ENCODE results near the gene EIF4A3. TPM values are rescaled to one million over a fixed set of nuclear protein-coding genes. Genes with fewer than 3 reads are reported as not detected.

The EIF4A3 gene
- total and polyA plus RNA-seq, 9 of the 15 experiments (the other 6 are each of a cell fraction or from before 2014, with no cell fraction given), result 62.7 to 171 (median 127) TPM

GRCh38 chr17:80191865-80192661, 45.1 kb upstream of the EIF4A3 start:
- Histone ChIP-seq H3K36me3 (ENCODE audit: control insufficient read depth, insufficient read depth, low read length) (no peaks in the 10 kb centered on the region), H3K79me2 (ENCODE audit: control insufficient read depth, insufficient read depth, low read length) (no peaks in the 10 kb centered on the region), H2AFZ (ENCODE audit: low read depth, low read length) (no peak overlapping the region), H3K4me3 (no peak overlapping the region), H3K9me1 (ENCODE audit: control insufficient read depth, insufficient read depth, low read length) (no peaks in the 10 kb centered on the region), H3K27ac (ENCODE audit: extremely low read depth, low read depth, low read length) (no peak overlapping the region), H3K4me2 (ENCODE audit: insufficient read depth, low read length) (no peak overlapping the region), H4K20me1 (replicated peaks; ENCODE audit: control insufficient read depth, insufficient read depth, low read length) (no peaks in the 10 kb centered on the region), H3K9me3 (replicated peaks; ENCODE audit: control insufficient read depth, insufficient read depth, low read depth, low read length) (no peaks in the 10 kb centered on the region), H3K4me1 (replicated peaks in 1 of 2; ENCODE audit: control insufficient read depth in 2 of 2, insufficient read depth in 2 of 2, low read length in 2 of 2) (peaks cover 0 to 26% of the 10 kb centered on the region in 2 experiments; a peak in 3 of 5 replicates), H3K9ac (ENCODE audit: insufficient read depth in 1 of 2, low read depth in 2 of 2, low read length in 2 of 2) (no peak overlapping the region; a peak in 1 of 4 replicates), H3K27me3 (ENCODE audit: control insufficient read depth in 2 of 2, insufficient read depth in 2 of 2, low read length in 2 of 2) (peaks cover 68 to 90% of the 10 kb centered on the region in 2 experiments)
- intact Hi-C loops (cut with micrococcal nuclease) (loop anchor here (5.0 kb wide), 1 partner anchor 110 kb away; no protein-coding TSS in a partner anchor), in situ Hi-C loops (cut with MboI) (loop anchor here (10.0 kb wide), 1 partner anchor 793 kb away; no protein-coding TSS in a partner anchor)
- WGBS (ENCODE audit: insufficient coverage, low coverage, missing lambda C conversion rate), result 6% methylated on average over 29 of the region's 29 CpGs
- FAIRE-seq (no peak), ATAC-seq (no peak), DNase-seq (ENCODE audit: extremely low read depth in 1 of 4, low spot score in 3 of 4) (no peak)
- POLR2A ChIA-PET, result interaction anchor here (0.7 to 1.3 kb wide), 5 partner anchors 11 to 353 kb away, joined by 3 to 5 read pairs (median 3); partner anchors contain the start of gene CBX4
- CTCF ChIA-PET (ENCODE audit: low intra/inter-chr PET ratio), result no interaction called here
- TF ChIP-seq SMARCB1 (IDR thresholded peaks at IDR 0.05; ENCODE audit: insufficient read length, low read depth) (no peak), TBP (optimal IDR thresholded peaks at IDR 0.05; ENCODE audit: low read depth, low read length) (no peak), MYC (IDR thresholded peaks at IDR 0.05; ENCODE audit: low read depth, low read length) (no peak), MYC (CRISPR knock-in tag; IDR thresholded peaks at IDR 0.05; ENCODE audit: borderline replicate concordance, low read depth) (no peak), ZNF507 (tag; conservative IDR thresholded peaks at IDR 0.05) (no peak), HDGF (IDR thresholded peaks at IDR 0.05) (no peak), MTA1 (IDR thresholded peaks at IDR 0.05; ENCODE audit: borderline replicate concordance) (no peak), ZBTB17 (CRISPR knock-in tag; IDR thresholded peaks at IDR 0.05) (no peak)
- no TSS peak for BruUV-seq (replicated peaks)
